Esophagus (tissue), 2 donors: ENCODE measurements around the gene SLC39A3. TPM values are rescaled to one million over a fixed set of nuclear protein-coding genes. Genes with fewer than 3 reads are reported as not detected.

Experiments used
- H3K27ac ChIP-seq, 2 donors: one replicate each; pipeline ENCODE4 v1.5.1; 2013; ENCODE audit warnings: low read depth in 2 of 2, mild to moderate bottlenecking in 2 of 2, inconsistent platforms in 1 of 2, low read length in 1 of 2, moderate library complexity in 1 of 2
- H3K27me3 ChIP-seq, 2 donors: one replicate each; pipeline ENCODE4 v1.6.1; 2013; ENCODE audit warnings: low read length in 2 of 2, control low read depth in 1 of 2, mild to moderate bottlenecking in 1 of 2; ENCODE audit not compliant: insufficient read depth in 2 of 2, control insufficient read depth in 1 of 2
- H3K36me3 ChIP-seq, 2 donors: one replicate each; pipeline ENCODE4 v1.6.1; 2013; ENCODE audit warnings: low read length in 1 of 2; ENCODE audit not compliant: control insufficient read depth in 2 of 2, insufficient read depth in 2 of 2
- H3K4me1 ChIP-seq, 2 donors: one replicate each; pipeline ENCODE4 v1.6.1; 2013; ENCODE audit warnings: low read length in 1 of 2; ENCODE audit not compliant: control insufficient read depth in 2 of 2, insufficient read depth in 2 of 2
- H3K4me3 ChIP-seq, 2 donors: one replicate each; pipeline ENCODE4 v1.5.1; 2013; ENCODE audit warnings: low read length in 2 of 2, mild to moderate bottlenecking in 2 of 2, low read depth in 1 of 2, moderate library complexity in 1 of 2
- H3K9me3 ChIP-seq, 2 donors: one replicate each; pipeline ENCODE4 v1.6.1; 2013; ENCODE audit warnings: mild to moderate bottlenecking in 2 of 2, low read depth in 1 of 2, low read length in 1 of 2, moderate library complexity in 1 of 2; ENCODE audit not compliant: control insufficient read depth in 2 of 2, insufficient read depth in 1 of 2
- WGBS, 2 donors: extraction: QIAGEN DNeasy Blood & Tissue Kit; methylation state at CpG; one replicate each; pipeline ENCODE4 v1.1.7; 2013; 5-methylcytosine and 5-hydroxymethylcytosine counted together
- polyA plus RNA-seq, 2 donors: library from polyadenylated mRNA; stranded (reverse); fragments of 200-250 nt; gene quantifications; one replicate each; pipeline ENCODE4 v1.2.3, GENCODE V29; 2013
- donor health status: healthy with polysubstance abuse.
- donor health status: Bipolar disorder and iron deficiency.

The SLC39A3 gene
- polyA plus RNA-seq, 2 donors, result 13.0 to 19.8 TPM

GRCh38 chr19:2732883-2733282 lies 6.9 kb downstream of the SLC39A3 start:
- peaks cover 0 to 7% of the 10 kb centered on the region in 2 donors for H3K4me1 ChIP-seq
- H3K36me3 ChIP-seq, result peaks cover 6 to 35% of the 10 kb centered on the region in 2 donors
- 96 to 97% methylated on average over 31 to 38 of the region's 38 CpGs for WGBS, 2 donors
- H3K4me3 ChIP-seq, result no peak overlapping the region
- peaks cover 0 to 10% of the 10 kb centered on the region in 2 donors for H3K9me3 ChIP-seq
- H3K27me3 ChIP-seq, result no peaks in the 10 kb centered on the region
- no peak overlapping the region for H3K27ac ChIP-seq

DNA sequence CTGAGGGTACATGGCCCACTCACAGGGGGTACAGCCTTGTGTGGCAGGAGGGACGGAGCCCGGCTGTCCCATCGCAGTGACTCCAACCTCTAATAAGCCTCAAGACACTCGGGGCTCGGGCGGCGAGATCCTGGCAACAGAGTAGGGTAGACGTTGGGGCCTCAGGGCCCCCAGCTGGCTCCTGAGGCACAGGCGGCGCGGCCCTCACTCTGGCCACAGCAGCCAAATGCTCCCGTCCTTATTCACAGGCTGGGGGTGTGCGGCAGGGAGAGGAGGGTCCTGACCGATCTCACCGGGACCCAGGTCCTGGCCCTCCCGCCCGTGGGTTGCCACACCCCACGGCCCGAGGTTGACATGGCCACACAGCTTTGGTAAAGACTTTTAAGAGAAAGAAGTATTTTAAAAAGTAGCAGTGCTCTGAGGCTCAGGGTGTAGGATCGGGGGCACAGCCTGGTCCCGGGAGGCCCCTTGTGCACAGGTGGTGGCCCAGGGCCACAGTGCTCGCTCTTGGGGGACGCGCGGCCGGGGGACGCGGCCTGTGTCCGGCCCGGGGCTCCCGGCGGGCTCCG lies 7.6 kb downstream of the SLC39A3 start:
- no peak overlapping the region for H3K27ac ChIP-seq
- no peak overlapping the region for H3K4me3 ChIP-seq
- H3K9me3 ChIP-seq, result peaks cover 0 to 10% of the 10 kb centered on the region in 2 donors
- peaks cover 6 to 35% of the 10 kb centered on the region in 2 donors for H3K36me3 ChIP-seq
- H3K4me1 ChIP-seq, result peaks cover 1 to 10% of the 10 kb centered on the region in 2 donors
- H3K27me3 ChIP-seq, result no peaks in the 10 kb centered on the region
- 94% methylated on average over 33 of the region's 33 CpGs for WGBS, 2 donors

GRCh38 chr19:2731181-2731995 lies 8.4 kb downstream of the SLC39A3 start:
- Histone ChIP-seq H3K4me3 (no peak overlapping the region), H3K27me3 (no peaks in the 10 kb centered on the region), H3K4me1 (peaks cover 3 to 14% of the 10 kb centered on the region in 2 donors), H3K9me3 (peaks cover 0 to 4% of the 10 kb centered on the region in 2 donors), H3K36me3 (peaks cover 5 to 28% of the 10 kb centered on the region in 2 donors), H3K27ac (no peak overlapping the region)
- WGBS, 2 donors, result 87 to 91% methylated on average over 35 to 41 of the region's 41 CpGs

DNA sequence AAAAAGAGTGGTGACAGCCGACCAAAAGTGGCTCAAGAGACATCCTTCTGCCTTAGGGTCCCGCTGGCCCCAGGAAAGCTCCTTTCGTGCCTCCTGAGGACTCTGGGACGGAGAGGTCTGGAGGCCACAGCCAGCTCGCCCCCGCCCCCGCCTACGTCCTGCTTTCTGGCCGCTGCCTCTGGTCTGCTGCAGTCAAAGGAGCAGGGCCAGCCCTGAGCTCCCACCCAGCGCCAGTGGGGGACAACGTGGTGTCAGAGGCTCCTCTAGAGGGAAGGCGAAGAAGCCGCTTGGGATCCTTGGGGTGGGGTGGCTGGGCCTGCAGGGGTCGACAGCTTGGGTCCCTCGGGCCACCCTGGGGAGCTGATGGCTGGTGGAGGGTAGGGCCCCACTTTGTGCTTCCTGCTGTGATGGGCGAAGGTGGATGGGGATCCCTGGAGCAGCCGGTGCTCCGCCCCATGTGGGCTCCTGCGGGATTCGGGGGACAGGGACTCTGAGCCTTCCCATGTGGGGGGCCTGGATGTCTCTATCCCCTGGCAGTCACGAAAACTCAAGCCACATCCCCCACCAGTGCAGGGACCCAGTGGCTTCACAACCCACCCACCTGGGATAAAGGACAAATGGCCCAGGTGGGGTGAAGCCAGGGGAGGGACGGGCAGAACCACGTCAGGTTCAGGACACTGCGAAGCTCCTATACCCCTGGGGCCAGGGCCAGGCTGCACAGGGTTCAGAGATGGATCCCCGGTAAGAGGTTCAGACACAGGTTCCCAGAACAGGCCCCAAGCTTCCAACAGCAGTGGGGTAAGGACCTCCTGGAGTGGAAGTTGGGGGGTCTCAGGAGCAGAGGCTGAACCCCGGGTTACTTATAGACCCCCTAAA lies 9.6 kb downstream of the SLC39A3 start:
- Histone ChIP-seq H3K27ac (no peak overlapping the region), H3K4me1 (peaks cover 3 to 14% of the 10 kb centered on the region in 2 donors), H3K27me3 (peaks cover 0 to 3% of the 10 kb centered on the region in 2 donors), H3K4me3 (no peak overlapping the region), H3K9me3 (no peaks in the 10 kb centered on the region), H3K36me3 (peaks cover 0 to 20% of the 10 kb centered on the region in 2 donors)
- WGBS, 2 donors, result 89 to 90% methylated on average over 26 of the region's 26 CpGs

DNA sequence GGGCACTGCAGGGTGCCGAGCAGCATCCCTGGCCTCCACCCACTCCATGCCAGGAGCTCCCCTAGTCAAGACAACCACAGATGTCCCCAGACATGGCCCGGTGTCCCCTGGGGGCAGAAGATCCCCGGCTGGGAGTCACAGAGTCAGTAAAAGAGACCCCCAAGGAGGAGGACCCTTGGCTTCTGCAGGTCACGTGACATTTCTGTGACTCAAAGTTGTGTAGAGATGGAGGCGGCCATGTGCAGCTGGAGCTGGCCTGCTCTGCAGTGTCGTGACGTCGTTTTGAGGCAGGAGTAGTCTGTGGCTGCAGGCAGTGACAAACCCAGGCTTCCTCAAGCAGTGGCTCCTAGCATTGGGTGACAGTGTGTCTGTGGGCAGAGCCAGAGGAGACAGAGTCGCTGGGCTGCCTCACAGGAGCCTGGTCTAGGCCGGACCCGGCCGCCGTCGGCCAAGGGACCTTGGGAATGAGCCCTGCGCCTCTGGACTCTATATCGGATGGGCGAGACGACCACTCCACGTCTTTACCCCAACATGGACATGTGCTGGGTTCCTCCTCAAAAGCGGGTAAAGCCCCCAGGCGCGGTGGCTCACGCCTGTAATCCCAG lies 10.9 kb downstream of the SLC39A3 start:
- no peak overlapping the region for H3K27ac ChIP-seq
- H3K36me3 ChIP-seq, result peaks cover 0 to 13% of the 10 kb centered on the region in 2 donors
- H3K4me1 ChIP-seq, result peaks cover 3 to 8% of the 10 kb centered on the region in 2 donors
- H3K27me3 ChIP-seq, result peaks cover 0 to 3% of the 10 kb centered on the region in 2 donors
- 83 to 84% methylated on average over 23 of the region's 23 CpGs for WGBS, 2 donors
- H3K9me3 ChIP-seq, result no peaks in the 10 kb centered on the region
- H3K4me3 ChIP-seq, result no peak overlapping the region

DNA sequence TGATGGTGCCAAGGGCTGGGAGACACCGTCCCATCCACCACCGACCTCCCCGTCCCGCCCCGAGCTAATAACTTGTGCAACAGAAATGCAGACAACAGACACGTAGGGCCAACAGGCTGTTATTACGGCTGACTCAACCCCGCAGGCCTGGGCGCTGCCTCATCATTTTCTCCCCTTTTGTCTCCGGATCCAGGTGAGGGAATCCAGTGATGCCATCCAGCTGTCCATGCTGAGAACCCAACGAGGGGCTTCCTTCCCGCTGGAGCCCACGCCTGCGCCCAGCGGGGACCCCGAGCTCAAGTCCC lies 12.2 kb downstream of the SLC39A3 start:
- Histone ChIP-seq H3K36me3 (peaks cover 0 to 8% of the 10 kb centered on the region in 2 donors), H3K27me3 (peaks cover 0 to 3% of the 10 kb centered on the region in 2 donors), H3K9me3 (no peaks in the 10 kb centered on the region), H3K4me1 (peaks cover 7 to 10% of the 10 kb centered on the region in 2 donors), H3K4me3 (no peak overlapping the region), H3K27ac (no peak overlapping the region)
- 47 to 62% methylated on average over 16 of the region's 16 CpGs for WGBS, 2 donors

DNA sequence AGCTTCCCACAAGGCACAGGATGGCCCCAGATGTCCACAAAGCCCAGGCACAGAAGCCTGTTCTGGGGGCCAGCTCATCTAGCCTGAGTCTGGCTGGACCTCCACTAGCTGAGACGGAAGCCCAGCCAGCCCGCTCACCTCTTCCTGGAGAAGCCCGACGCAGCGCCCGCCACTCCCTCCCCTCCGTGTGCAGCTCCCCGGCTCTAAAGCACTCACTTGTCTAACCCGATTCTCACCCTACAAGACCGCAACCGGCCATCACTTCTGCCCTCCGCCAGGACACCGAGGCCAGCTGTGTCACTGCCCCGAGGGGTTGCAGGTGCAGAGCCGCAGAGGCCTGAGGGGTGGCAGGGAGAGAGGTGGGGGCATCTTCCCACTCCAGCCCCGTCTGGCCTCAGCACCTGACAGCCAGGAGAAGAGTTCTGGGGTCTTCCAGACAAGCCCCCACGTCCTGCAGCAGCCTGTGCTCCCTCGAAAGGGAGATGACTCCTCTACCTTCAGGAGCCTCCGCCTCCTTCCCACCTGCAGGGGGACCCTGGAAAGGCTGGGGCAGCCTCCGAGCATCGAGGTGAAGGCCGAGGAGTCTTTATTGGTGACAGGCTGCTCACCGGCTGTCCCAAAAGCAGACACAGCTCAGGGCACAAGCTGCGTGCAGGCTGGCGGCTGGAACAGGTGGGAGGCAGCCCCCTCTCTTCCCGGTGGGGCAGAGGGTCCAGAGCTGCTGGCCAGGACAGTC lies 12.7 kb downstream of the SLC39A3 start:
- no peaks in the 10 kb centered on the region for H3K9me3 ChIP-seq
- peaks cover 7 to 11% of the 10 kb centered on the region in 2 donors for H3K4me1 ChIP-seq
- H3K27ac ChIP-seq, result no peak overlapping the region
- WGBS, 2 donors, result 13 to 18% methylated on average over 26 of the region's 26 CpGs
- H3K4me3 ChIP-seq, result no peak overlapping the region
- H3K36me3 ChIP-seq, result peaks cover 0 to 4% of the 10 kb centered on the region in 2 donors
- peaks cover 0 to 3% of the 10 kb centered on the region in 2 donors for H3K27me3 ChIP-seq

- Histone ChIP-seq H3K27me3 (peaks cover 0 to 3% of the 10 kb centered on the region in 2 donors), H3K36me3 (no peaks in the 10 kb centered on the region), H3K27ac (no peak overlapping the region), H3K4me1 (peaks cover 7 to 11% of the 10 kb centered on the region in 2 donors), H3K4me3 (no peak overlapping the region), H3K9me3 (no peaks in the 10 kb centered on the region)
- WGBS, 2 donors, result 64 to 68% methylated on average over 14 to 15 of the region's 15 CpGs
Measured at GRCh38 chr19:2726160-2726855, 13.5 kb downstream of the SLC39A3 start.
